Esophagus squamous epithelium (tissue), 5 donors: ENCODE results near the gene TMEM9. TPM values are rescaled to one million over a fixed set of nuclear protein-coding genes. Genes with fewer than 3 reads are reported as not detected.

Experiments
- DNase-seq: peaks from one replicate; lab custom pipeline; 2025; lab: John Stamatoyannopoulos, UW
- H3K27ac ChIP-seq, 4 donors: fragments of 200-600 bp; sonication (generic); one replicate each; pipeline ENCODE4 v1.5.1; 2016 to 2019; ENCODE audit warnings: mild to moderate bottlenecking in 1 of 4
- H3K27me3 ChIP-seq, 4 donors: fragments of 200-600 bp; sonication (generic); 1 replicate in 3 of 4; 2 replicates in 1 of 4; pipeline versions ENCODE4 v1.5.1 to v1.6.0; 2017 to 2021; ENCODE audit warnings: antibody characterized with exemption in 1 of 4
- H3K36me3 ChIP-seq, 3 donors: fragments of 200-600 bp; sonication (generic); one replicate each; pipeline ENCODE4 v1.5.1; 2016 to 2019
- H3K4me1 ChIP-seq, 3 donors: fragments of 200-600 bp; sonication (generic); one replicate each; pipeline ENCODE4 v1.5.1; 2017 to 2019
- H3K4me3 ChIP-seq, 4 donors: fragments of 200-600 bp; sonication (generic); 1 replicate in 3 of 4; 2 replicates in 1 of 4; pipeline ENCODE4 v1.5.1; 2016 to 2019; ENCODE audit warnings: mild to moderate bottlenecking in 2 of 4, moderate library complexity in 1 of 4
- H3K9me3 ChIP-seq, 3 donors: fragments of 200-600 bp; sonication (generic); one replicate each; pipeline ENCODE4 v1.5.1; 2016 to 2019
- CTCF ChIP-seq, 6 experiments: fragments of 450-650 bp in 4 of 6; fragments of 200-600 bp in 2 of 6; sonication (generic) in 2 of 6; IDR thresholded peaks; one replicate each; pipeline ENCODE4 v1.5.1; 2016 to 2019; ENCODE audit warnings: antibody characterized with exemption in 6 of 6, mild to moderate bottlenecking in 4 of 6, moderate library complexity in 4 of 6
- POLR2A ChIP-seq, 4 donors: fragments of 450-650 bp; IDR thresholded peaks; one replicate each; pipeline ENCODE4 v1.6.1; 2017; ENCODE audit warnings: antibody characterized with exemption in 4 of 4, mild to moderate bottlenecking in 4 of 4, moderate library complexity in 3 of 4
- WGBS, 2 donors: methylation state at CpG; one replicate each; pipeline ENCODE4 v1.1.5; 2018; 5-methylcytosine and 5-hydroxymethylcytosine counted together
- intact Hi-C: fragments of 100-400 bp; cut with DNase I; formaldehyde crosslinking; loops from one replicate; pipeline ENCODE4 v1.15.0; 2022
- total RNA-seq, 4 donors: library from RNA; depleted of rRNA; stranded (reverse); fragments of >200 nt; gene quantifications; one replicate each; pipeline ENCODE4 v1.1.0, GENCODE V29; 2016
- donor health status: DM: yes; HTN: yes; CAD: no.

The TMEM9 gene
- total RNA-seq, 4 donors from 2014 or later: 17.7 to 62.3 (median 30.3) TPM

- intact Hi-C loops: no loop called here
- no peak for DNase-seq
- Histone ChIP-seq H3K36me3 (no peaks in the 10 kb centered on the region), H3K9me3 (no peaks in the 10 kb centered on the region), H3K4me3 (no peak overlapping the region), H3K27ac (no peak overlapping the region), H3K4me1 (peaks cover 0 to 7% (median 0%) of the 10 kb centered on the region in 3 donors), H3K27me3 (peaks cover 0 to 56% (median 0%) of the 10 kb centered on the region in 4 donors)
- WGBS, 2 donors: 67 to 75% methylated on average over 1 of the region's 1 CpG
- TF ChIP-seq CTCF (IDR thresholded peaks at IDR 0.05) (no peak), POLR2A (IDR thresholded peaks at IDR 0.05) (no peak)
These were observed 27.0 kb upstream of the TMEM9 start for GRCh38 chr1:201181323-201181722.

GRCh38 chr1:201180901-201181300 is 26.6 kb upstream of the TMEM9 start:
- Histone ChIP-seq H3K4me1 (peaks cover 0 to 7% (median 0%) of the 10 kb centered on the region in 3 donors), H3K9me3 (no peaks in the 10 kb centered on the region), H3K27me3 (peaks cover 0 to 60% (median 0%) of the 10 kb centered on the region in 4 donors), H3K4me3 (no peak overlapping the region), H3K36me3 (no peaks in the 10 kb centered on the region), H3K27ac (no peak overlapping the region)
- no peak for TF ChIP-seq CTCF (IDR thresholded peaks at IDR 0.05)
- TF ChIP-seq POLR2A (IDR thresholded peaks at IDR 0.05): no peak
- intact Hi-C loops: no loop called here
- 94 to 100% methylated on average over 3 to 4 of the region's 6 CpGs for WGBS, 2 donors
- DNase-seq: no peak

- H3K4me1 ChIP-seq: peaks cover 0 to 7% (median 0%) of the 10 kb centered on the region in 3 donors
- no peaks in the 10 kb centered on the region for H3K9me3 ChIP-seq
- no peak for DNase-seq
- peaks cover 0 to 58% (median 0%) of the 10 kb centered on the region in 4 donors for H3K27me3 ChIP-seq
- WGBS, 2 donors: 50 to 71% methylated on average over 1 of the region's 1 CpG
- no peaks in the 10 kb centered on the region for H3K36me3 ChIP-seq
- intact Hi-C loops: no loop called here
- no peak overlapping the region for H3K27ac ChIP-seq
- TF ChIP-seq CTCF (IDR thresholded peaks at IDR 0.05) (no peak), POLR2A (IDR thresholded peaks at IDR 0.05) (no peak)
- H3K4me3 ChIP-seq: no peak overlapping the region
These were observed 25.9 kb upstream of the TMEM9 start for GRCh38 chr1:201180141-201180540.

GRCh38 chr1:201178718-201179117 is 24.4 kb upstream of the TMEM9 start:
- Histone ChIP-seq H3K9me3 (no peaks in the 10 kb centered on the region), H3K36me3 (no peaks in the 10 kb centered on the region), H3K4me3 (no peak overlapping the region), H3K4me1 (peaks cover 0 to 7% (median 0%) of the 10 kb centered on the region in 3 donors), H3K27me3 (peaks cover 0 to 50% (median 0%) of the 10 kb centered on the region in 4 donors), H3K27ac (no peak overlapping the region)
- intact Hi-C loops: no loop called here
- 56 to 58% methylated on average over 3 of the region's 3 CpGs for WGBS, 2 donors
- no peak for TF ChIP-seq CTCF (IDR thresholded peaks at IDR 0.05)
- TF ChIP-seq POLR2A (IDR thresholded peaks at IDR 0.05): no peak
- no peak for DNase-seq

- Histone ChIP-seq H3K27me3 (peaks cover 0 to 32% (median 0%) of the 10 kb centered on the region in 4 donors), H3K4me3 (no peak overlapping the region), H3K36me3 (no peaks in the 10 kb centered on the region), H3K4me1 (peaks cover 0 to 7% (median 0%) of the 10 kb centered on the region in 3 donors), H3K9me3 (no peaks in the 10 kb centered on the region), H3K27ac (peak overlapping the region in 1 of 4 donors; percentile 39)
- WGBS, 2 donors: 56 to 57% methylated on average over 2 of the region's 2 CpGs
- no peak for TF ChIP-seq POLR2A (IDR thresholded peaks at IDR 0.05)
- TF ChIP-seq CTCF (IDR thresholded peaks at IDR 0.05): no peak
- no peak for DNase-seq
- intact Hi-C loops: no loop called here
These were observed 22.7 kb upstream of the TMEM9 start for GRCh38 chr1:201176940-201177339.
